ENCODE measurements around the gene PCSK6.
"Not testable (repeated sequence)": the region's sequence is repeated elsewhere in the genome, so short reads cannot be mapped to it uniquely, and the experiment has no call there.

PCSK6 gene

DNA sequence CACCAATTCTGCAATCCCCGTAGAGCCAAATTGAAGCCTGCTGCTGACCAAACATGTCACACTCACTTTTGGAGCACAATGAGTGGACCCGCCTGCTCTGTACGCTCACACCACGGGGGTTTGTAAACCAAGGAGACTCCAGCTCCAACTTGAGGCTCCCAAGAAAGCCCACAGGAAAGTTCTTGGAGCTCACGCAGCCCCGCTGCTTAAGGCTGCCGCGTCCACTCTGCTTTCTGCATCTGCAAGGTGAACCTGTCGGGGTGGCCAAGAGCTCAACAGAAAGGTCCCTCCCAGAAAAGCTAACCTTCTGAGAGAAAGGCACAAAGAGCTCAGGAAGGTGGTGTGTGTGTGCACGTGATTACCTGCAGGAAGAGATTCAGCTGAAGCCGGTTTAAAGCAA is 94.9 kb downstream of the PCSK6 start:
- no peak for DNase-seq

DNA sequence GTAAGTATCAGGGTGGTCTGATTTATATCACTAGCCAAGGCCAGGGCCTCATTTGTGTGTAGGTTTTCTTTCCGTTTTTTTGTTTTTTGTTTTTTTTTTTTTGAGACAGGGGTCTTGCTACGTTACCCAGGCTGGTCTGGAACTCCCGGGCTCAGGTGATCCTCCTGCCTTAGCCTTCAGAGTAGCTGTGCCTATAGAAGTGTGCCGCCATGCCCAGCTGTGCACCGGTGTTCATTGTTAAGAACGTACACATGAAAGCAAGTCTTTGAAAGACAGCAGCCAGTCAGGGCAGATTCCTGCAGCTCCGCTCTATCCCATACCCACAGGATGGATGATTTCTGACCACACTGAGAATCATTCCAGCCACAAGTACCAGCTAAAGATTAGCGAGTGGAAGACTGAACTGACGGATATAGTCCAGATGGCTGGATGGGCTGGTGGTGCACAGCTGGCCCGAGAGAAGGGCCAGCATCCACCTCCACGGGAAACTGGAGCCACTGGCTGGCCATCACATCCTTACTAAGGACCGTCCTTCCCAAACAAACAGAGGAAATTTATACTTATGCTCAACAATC is 95.4 kb downstream of the PCSK6 start:
- no peak for DNase-seq

GRCh38 chr15:101393172-101393571 is 96.3 kb downstream of the PCSK6 start:
- DNase-seq, result no peak

DNA sequence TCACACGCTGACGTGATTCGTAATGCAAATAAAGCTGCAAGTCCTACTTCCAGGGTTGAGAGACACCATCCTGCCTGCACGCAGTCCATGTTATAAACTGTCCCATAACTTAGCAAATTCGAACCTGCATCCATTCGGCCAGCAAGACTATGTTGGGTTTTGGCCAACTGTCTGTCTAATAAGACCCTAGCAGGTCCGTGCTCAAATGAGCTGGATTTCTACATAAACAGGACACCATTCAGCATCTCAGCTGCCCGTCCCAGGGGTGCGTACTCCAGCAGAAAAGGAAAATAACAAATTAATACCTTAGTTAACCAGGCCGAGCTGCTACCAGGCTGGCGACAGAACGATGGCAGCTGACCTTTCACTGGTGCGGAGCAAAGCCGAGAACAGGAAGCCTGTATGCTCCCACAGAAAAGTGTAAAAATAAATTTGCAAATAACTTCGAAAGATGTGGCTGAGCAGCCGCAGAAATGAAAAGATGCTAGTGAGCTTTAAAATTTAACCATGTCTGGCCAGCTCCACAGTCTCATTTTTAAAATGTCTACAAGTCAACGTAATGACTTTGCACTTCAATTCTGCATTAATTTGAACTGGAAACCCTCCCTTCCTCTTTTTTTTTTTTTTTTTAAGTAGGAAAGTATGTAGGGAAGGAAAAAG is 97.4 kb downstream of the PCSK6 start:
- no peak for DNase-seq

DNA sequence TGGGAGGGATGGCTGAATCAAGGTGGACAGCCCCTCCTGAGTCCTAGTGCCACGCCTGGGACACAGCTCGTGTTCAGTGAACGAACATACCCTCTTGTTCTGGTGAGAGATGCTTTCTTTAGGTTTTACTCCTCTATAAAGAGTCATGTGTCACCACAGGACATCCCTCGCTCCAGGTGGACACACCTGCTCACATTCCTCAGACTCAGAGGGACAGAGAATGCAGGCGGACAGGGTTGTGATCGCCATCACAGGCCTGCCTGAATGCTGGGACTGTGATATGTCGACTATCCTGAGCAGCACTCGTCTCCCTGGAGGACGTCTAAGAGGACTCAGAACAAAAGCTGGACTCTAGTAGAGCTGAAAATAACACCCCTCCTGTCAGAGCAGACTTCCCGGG is 98.1 kb downstream of the PCSK6 start:
- DNase-seq, result no peak

- DNase-seq, result no peak
Measured at GRCh38 chr15:101390462-101390861, 99.0 kb downstream of the PCSK6 start.

DNA sequence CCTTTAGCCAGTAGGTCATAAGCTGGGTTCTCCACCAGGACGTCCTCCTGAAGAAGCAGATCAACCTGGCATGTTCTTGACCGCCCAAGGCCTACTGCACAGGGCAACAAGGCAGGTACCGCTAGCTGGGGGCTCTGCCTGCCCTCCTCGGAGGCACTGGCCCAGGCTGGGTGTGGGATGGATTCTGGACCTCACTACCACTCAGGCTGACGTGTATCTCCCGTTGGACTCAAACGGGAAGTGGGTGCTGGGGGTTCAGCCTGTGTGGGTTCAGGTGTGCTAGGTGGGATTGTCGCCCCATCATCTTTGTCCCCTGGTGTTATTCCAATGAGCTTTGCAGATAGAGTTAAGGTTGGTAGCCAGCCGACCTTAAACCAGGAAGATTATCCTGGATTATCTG is 99.4 kb downstream of the PCSK6 start:
- no peak for DNase-seq

DNA sequence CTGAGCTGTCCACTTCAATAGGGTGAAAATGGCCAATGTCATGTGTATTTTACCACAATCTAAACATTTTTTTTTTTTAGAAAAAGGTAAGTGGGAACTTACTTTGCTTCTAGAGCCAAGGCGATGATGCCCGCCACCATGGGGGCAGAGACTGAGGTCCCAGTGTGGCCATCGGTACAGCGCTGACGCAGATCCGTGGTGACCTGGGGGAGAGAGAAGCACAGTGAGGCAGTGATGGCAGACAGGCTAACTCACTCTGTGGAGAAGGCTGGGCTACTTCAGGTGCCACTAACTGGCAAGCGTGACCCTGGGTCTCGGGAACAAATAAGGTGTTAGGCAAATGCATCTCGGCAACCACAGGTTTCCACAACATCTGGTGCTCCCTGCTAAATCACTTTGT is 100.1 kb downstream of the PCSK6 start:
- DNase-seq, result no peak

GRCh38 chr15:101388046-101388445 is 101.5 kb downstream of the PCSK6 start:
- DNase-seq, result no peak

DNA sequence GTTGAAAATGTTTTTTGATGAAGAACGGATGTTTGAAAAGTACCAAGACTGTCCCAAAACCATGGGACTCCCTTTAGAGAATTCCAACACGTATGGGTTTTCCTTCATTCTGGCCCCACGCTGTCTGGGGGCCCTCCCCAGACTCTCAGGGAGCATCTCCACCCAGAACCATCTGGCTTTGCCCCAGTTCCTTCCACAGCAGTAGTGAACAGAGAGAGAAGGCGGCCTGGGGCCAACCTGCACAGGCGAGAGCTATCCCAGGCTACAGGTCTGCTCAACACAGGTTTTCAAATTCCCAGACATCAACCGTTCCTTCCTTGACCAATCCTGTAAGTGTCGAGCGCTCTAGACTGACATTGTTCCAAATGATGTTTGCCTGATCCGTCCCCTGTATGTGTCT is 101.9 kb downstream of the PCSK6 start:
- no peak for DNase-seq

GRCh38 chr15:101386967-101387366 is 102.5 kb downstream of the PCSK6 start:
- no peak for DNase-seq

- DNase-seq, result no peak
Measured at GRCh38 chr15:101386006-101386405, 103.5 kb downstream of the PCSK6 start.

DNA sequence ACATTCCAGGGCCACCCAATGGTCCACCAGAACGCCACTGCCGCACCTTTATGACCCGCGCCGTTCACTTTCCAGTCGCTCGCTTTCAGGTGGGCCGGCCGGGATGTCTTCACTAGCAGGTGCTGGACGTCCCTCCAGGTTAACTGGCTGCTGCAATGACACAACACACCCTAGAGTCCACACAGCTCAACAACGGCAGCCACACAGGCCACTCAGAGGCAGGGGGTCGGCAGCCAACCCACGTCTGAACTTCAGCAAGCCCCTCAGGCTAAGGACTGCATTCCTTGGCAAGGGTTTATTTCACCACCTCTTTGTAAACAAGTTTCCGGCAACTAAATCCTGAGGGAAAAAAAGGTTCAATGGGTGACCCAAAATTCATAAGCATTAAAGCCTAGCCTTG is 105.2 kb downstream of the PCSK6 start:
- DNase-seq, result no peak

GRCh38 chr15:101382544-101382943 is 107.0 kb downstream of the PCSK6 start:
- no peak for DNase-seq

DNA sequence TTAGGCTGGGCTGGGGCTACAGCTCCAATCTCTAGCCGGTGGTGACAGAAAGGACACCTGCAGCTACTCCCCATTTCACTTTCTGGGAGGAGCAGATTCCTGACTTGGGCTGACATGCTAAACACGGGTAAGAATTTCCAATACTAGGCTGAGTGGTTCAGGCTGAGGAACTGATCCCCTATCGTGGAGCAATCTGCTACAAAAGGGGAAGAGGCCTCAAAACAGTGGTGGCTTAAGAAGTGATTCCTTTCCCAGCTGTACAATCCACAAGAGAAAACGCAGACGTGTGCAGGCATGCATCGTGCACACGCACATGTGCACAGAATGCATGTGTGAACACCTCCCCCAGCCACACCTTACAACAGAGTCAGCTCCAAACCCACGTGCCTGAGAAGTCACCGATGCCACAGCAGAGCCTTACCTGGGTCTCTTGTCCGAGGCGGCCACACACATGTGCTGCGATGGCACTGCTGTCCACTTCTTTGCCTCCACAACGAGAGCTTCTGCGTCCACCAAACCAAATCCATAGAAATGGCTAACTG is 107.8 kb downstream of the PCSK6 start:
- no peak for DNase-seq

GRCh38 chr15:101380146-101380545 is 109.4 kb downstream of the PCSK6 start:
- no peak for DNase-seq

- no peak for DNase-seq
Measured at GRCh38 chr15:101379647-101380046, 109.9 kb downstream of the PCSK6 start.

GRCh38 chr15:101378879-101379278 is 110.6 kb downstream of the PCSK6 start:
- DNase-seq, result no peak

DNA sequence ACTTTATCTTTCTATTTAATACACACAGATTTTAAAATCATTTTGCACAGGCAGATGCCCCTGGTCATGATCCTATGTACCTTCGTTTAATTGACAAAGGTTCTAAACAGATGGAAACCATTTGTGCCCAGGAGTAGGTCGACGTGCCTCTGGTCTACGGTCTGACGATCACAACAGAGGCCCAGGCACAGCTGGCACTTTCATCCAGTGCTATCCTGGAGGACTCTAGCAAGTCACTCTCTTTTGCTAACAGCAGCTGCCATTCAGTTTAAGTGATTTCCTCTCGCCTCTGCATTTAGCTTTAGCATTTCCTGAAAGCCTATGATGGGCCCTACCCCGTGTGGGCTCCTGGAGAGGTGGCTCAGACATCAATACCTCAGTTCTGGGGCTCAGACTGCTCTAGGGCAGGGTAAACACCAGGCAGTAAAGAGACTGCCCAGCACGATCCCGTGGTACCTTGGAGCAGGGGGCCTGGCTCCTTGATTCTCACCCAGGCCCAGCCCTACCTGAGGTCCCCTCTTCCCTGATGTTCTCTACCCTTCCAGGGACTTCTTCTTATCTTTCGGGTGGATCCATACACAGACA is 111.2 kb downstream of the PCSK6 start:
- no peak for DNase-seq

DNA sequence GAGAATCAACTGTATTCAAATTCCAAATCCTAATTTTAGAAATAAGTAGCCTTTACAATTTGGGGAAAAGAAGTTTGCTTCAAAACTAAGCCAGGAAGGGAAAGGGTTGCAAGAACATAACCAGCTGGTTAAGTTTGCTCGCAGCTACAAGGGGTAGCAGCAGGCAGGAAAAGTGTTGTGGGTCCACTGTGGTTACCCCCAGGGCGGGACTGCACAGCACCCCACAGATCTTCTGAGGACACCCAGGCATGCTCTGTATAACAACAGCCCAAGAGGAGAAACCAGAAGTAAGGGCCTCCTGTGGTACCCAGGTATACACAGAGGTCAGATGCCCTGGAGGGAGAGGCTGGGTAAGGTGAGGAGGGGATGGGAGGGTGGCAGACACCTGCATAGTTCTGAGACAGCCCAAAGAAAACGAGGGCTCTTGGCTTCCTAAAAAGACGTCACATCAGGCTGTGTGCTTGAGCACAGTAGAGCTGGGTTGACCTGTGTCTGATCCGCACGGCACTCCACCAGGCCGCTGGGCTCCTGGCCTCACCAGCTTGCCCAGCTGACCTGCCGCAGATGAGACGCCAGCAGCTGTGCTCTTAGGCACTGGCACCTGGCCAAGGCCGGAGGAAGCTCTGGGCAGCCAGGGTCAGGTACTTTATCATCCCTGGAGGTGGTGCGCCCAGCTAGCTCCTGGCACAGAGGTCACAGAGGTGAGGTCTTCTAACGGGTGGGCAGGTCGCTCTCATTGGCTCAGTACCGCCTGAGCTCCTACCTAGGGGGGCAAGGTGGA is 112.7 kb downstream of the PCSK6 start:
- DNase-seq, result no peak

DNA sequence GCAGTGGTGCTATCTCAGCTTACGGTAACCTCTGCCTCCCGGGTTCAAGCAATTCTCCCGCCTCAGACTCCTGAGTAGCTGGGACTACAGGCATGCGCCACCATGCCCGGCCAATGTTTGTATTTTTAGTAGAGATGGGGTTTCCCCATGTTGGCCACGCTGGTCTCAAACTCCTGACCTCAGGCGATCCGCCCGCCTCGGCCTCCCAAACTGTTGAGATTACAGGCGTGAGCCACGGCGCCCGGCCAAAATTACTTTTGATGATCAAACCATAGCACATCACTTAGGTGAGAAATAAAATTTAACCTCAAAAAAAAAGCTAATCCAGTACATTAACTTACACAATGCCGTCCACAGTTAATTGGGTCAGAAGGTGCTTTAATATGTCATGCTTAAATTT is 114.5 kb downstream of the PCSK6 start:
- not testable (repeated sequence) for DNase-seq

DNA sequence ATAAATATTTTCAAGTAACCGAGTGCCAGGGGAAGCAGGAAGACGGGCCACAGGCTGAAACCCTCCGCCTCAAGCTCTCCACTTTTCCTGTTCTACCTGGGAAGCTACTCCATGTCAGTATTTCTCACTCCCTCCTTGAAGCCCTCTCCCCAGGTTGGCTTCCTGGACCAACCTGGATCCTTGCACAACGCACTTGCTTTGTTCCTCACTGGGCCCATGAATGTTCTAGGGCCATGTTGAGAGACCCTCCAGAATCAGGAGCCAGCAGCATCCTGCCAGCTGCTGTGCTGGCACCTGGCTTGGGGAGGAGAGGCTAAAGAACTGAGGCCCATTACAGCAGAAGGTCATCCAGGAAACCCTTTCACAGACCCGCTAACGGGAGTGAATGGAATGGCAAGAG is 115.2 kb downstream of the PCSK6 start:
- no peak for DNase-seq

- DNase-seq, result no peak
Measured at GRCh38 chr15:101373577-101373976, 115.9 kb downstream of the PCSK6 start.
